Skin of body (tissue), 2 donors: ENCODE measurements around the gene KIAA1614. TPM values are rescaled to one million over a fixed set of nuclear protein-coding genes. Genes with fewer than 3 reads are reported as not detected.
A peak's percentile ranks its signal among the peaks of the same experiment; 100 is the strongest.

ENCODE experiments used
- DNase-seq: peaks from one replicate; lab custom pipeline; 2025; lab: John Stamatoyannopoulos, UW
- total RNA-seq: library from RNA; depleted of rRNA; stranded (reverse); fragments of >200 nt; gene quantifications from one replicate; pipeline ENCODE4 v1.2.3, GENCODE V29; 2014

The KIAA1614 gene, protein sequence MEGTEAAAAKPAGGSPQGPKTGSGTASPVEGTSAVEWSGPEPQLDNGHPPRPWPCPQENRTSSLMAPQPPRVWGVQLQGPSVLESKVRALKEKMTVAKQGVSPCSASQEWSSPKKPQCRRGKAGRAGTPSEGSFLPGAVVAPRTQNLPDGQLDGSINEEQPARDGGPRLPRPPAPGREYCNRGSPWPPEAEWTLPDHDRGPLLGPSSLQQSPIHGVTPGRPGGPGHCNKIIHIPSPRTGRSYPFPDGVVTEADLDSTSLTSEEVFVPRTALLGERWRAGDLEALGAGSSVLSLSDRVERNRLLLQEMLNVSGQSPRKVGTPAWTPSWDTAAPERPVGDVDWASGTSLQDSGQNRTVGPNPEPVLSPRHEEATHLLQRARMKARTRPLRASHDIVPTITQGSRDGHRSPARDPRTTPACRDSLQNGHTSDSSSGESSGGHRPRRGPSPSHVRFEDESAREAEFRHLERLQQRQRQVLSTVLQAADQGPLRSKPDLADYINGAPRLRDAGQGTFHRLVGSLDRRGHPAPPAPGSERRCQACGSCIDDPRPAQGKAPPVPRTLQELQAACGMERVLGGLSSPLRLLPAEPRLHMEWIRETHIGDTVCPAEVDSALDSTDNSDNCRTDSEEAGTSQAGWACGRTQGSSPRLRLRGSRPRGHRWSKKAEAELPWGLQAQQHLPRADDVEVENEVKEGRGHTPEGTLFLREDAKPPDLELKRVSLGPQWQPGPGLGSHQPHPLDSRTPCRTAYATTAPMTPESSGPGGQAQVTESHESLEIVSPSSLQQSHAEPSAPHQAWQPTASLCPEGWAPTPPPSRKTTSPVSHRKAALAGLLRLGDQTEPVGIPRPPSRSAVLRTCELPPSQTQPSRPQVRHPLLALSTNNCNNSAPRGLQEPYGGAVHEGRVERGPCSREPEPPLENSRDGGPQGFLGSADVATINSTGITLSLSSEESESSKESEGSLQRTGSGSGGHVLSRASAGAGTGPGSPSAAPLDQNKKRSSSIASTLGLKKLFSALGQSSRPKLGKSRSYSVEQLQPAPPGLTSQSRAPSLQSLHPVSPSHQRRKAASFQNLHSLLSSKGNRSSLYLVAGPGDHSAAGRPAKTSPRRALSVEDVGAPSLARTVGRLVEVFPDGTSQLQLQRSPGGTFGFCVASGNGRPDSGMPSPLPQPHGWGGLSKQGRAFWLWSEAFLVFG
- 4.5 TPM for total RNA-seq

DNA sequence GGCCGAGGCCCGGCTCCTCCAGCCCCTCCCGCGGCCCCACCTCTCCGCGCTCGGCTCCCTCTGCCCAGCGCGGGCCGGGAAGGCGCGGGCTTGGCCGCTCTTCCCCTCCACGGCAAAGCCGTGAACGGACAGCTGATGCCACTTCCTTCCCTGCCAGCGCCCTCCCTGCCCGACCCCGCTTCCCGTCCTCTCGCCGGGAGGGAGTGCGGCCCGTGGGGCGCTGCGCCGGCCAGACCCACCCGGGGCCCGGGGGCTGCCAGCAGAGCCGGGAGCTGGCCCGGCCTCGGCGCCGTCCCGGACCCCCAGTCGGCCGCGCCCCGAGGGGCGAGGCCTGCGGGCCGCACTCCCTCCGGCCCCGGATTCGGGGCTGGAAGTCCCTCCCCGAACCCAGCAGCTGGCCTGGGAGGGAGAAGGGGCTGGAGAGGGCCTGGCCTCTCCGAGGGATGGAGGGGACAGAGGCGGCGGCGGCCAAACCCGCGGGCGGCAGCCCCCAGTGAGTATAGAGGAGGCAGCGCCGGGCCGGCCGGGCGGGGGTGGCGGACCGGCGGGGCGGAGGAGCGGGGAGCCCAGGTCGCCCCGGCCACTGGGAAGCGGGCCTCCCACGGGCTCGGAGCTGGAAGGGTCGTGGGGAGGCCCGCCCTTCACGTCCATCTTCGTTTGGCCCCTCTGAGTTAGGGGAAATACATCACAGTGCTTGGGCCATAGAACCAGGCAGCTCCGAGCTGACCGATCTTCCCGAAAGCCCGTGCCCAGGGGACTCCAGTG is at the start of gene KIAA1614:
Gene KIAA1614, plus strand, starts transcription at position 97 of the 765 bp plus-strand sequence. Its CDS starts 347 bp downstream, at position 444.
- DNase-seq: peak; percentile 56

DNA sequence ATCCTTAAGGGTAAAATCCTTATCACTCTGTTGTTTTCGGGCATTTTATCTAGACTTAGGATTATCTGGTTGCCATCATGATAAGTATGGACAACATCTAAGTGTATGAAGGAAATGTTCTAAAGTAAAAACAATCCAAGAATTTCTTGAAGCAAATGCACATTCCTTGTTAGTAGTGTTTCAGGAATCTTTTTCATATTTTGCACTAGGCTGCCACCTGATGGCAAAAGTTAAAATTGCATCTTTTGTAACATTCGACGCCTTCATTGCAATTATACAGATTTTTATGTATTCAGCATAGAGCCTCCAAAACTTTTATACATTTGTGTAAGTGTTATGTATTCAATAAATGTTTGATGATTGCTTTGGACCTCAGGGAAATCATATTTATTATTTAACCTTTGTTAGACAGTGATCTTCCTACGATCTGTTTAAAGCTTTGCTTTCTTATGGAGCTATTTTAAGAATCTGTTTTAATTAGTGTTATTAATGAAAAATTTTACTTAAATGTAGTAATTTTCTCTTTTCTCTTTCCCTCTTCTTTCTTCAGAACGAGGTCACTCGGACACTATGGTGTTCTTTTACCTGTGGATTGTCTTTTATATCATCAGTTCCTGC is 49.4 kb upstream of the KIAA1614 start:
- peak; percentile 61 for DNase-seq

DNA sequence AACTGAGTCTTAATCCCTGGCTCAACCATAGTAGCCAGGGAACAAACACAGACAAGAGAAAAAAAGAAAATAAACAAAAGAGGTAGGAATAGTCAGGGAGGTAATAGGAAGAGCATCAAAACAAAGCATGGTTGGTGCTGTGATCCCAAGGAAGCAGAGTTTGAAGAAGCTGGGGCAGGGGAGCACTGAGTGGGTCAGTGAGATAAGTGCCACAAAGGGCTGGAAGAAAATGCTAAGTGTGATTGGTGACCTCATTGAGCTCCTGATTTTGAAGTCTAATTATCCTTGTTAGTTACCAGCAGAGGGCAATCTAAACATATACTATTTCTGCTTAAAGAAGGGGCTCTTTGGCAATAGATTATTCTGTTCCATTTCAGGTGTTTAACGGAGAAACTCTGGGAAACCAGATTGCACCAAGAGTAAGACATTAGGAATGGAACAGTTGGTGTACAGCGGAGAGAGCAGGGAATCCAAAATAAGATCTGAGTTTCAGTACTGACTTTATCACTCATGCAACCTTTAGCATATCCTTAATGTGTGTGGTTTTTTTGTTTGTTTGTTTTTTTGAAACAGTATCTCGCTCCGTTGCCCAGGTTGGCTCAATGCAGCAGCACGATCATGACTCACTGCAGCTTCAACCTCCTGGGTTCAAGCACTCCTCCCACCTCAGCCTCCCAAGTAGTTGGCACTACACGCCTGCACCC is 30.7 kb upstream of the KIAA1614 start:
- no peak for DNase-seq

DNA sequence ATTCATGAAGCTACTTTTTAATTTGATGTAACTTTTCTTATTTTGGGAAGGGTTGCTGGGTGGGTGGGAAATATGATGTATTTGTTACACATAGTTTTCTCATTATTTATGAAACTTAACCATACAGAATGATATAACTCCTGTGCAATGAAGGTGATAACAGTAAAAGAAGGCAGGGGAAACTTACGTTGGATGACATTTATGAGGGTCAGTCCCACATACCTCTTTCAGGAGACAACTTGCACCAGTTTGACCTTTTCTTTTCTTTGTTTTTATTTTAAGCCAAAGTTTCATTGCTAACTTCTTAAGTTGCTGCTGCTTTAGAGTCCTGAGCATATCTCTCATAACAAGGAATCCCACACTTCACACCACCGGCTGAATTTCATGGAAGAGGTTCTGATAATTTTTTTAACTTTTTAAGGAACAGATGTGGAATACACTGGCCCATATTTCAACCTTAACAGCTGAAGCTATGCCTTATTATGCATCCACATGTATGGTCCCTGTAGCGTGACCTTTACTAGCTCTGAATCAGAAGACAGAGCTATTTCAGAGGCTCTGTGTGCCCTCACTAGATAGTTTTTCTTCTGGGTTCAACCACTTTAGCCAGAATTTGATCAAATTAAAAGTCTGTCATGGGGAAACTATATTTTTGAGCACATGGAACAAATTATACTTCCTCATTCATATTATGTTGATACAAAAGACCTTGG is 28.0 kb upstream of the KIAA1614 start:
- DNase-seq: no peak

DNA sequence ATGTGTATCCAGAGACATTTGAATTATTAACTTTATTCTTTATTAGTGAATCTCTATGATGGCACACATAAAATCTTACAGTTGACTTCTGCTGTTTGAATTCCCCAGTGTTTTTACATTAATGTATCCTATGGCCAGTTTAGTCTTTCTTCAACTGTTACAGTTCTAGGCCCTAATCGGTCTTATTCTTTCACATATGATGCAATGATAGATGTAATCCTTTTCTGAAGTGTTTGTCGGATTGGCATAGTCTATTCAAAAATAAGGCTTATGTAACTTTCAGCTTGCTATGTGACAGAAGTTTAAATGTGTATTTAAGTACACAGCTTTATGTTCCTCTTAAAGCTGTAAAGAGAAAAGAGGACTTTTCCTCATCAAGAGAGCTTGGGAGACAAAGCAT is 26.4 kb upstream of the KIAA1614 start:
- DNase-seq: no peak

DNA sequence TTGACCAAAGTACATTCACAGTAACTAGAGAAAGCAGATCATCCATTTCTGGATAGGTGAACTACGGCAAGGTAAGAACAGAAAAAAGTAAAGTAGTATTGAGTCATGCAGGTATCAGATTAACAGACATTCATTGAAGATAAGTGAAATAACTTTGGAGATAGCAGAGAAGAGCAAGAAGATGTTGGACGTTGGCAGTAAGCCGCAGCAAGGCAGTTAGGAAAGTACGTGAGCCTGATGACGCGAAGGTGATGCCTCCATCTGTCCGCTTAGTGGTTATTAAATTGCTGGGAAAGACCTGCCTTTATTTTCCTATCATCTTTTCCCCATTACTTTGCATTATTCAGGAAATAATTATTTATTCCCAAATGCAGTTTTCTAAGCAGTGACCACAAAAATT is 24.9 kb upstream of the KIAA1614 start:
- DNase-seq: no peak

DNA sequence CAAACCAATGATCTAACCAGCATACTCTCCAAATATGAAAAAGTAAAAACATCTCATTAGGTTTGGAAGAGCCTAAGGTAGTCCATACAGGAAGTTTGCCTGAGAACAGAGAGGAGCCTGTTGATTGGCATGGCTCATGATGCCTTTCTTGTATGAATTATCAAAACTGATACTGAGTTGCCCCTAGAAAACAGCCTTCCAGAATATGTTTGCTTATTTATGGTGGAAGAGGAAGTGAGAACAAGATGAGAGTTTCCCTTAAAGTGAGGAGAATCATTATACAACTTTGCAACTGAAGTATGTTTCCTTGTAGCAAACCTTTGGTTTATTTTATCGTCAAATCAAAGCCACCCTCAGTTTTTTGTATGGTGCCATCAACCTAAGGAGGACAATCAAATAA is 23.8 kb upstream of the KIAA1614 start:
- no peak for DNase-seq

DNA sequence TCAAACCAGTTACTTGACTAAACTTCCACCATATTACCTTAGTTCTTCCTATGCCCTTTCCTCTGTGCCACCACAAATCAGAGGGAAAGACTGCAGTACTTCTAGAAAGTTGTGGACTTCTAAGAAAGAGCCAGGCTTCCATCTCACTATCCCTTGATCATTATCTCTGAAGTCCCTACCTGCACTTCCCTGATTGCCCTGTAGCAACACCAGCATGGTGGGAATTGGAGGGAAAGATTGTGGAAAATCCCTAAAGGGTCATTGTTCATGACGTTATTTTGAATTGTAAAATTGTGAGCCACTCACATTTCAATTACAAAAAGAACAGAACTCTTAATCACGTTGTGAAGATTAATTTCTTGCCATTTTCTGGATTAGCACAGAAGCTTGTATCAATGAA is 23.4 kb upstream of the KIAA1614 start:
- DNase-seq: no peak

DNA sequence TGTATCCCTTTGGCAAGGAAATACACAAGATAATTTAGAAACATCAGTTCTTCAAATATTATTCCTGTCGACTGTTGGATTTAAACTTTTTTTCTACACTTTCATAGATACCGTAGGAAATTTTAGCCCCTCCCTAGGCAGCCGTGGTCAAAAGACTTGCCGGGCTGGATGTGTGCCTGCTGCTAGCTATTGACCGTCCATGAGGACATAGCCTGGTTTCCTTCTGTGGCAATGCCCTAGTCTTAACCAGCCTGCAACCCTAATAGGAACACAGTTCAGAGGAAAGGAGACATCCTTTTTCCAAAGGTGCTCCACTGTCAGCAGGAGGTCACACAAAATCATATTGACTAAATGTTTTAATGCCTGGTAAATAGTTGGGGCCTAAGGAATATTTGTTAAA is 20.4 kb upstream of the KIAA1614 start:
- DNase-seq: no peak

DNA sequence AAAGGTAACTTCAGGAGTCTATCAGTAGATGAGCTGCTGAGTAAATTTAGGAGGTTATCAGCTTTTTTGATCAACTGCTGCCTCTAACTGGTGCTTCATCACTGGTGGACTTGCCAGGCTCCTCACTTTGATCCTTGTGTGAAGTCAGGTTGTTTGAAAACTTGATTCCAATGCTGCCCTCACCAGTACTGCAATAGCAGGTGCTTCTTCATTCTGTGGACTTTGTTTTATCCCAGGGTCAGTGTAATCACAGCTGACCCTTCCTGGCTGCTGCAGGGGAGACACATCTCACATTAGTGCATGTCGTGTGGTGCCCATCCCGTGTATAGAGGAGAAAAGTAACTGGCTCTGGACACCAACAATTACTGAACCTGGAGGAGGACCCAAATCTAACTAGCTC is 20.0 kb upstream of the KIAA1614 start:
- DNase-seq: no peak

DNA sequence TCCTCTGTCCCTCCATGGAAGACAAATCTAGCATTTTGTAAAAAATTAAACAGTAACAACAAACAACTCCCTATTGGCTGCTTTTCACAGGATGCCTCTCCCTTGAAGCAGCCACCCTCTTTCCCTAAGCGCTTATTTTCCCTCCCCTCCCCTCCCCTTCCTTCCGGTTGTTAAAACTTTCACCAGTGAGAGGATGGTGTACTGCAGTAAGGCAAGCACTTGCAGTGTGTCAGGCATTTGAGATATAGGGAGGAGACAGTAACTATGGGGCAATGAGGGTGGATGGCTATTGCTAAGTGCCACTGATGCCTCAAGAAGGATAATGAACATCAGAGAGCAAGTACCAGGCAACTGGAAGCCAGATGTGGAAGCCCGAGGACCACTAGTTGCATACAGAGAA is 19.1 kb upstream of the KIAA1614 start:
- DNase-seq: peak; percentile 11

DNA sequence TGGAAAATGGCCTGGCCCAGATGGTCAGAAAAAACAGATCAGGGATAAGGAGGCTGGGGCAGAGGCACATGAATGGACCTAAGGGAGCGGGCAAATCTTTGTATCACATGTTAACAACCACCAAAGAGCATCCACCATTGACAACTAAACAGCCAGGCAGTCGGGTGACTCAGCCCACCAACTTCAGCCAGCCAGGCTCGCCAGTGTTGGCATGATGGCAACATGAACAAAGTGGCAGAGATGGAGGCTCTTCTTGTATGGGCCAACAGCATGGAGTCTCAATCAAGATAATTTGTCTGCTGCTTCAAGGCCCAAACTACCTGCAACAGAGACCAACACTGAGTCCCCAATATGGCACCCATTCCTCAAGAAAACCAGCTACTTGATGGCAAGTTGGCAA is 16.5 kb upstream of the KIAA1614 start:
- no peak for DNase-seq

DNA sequence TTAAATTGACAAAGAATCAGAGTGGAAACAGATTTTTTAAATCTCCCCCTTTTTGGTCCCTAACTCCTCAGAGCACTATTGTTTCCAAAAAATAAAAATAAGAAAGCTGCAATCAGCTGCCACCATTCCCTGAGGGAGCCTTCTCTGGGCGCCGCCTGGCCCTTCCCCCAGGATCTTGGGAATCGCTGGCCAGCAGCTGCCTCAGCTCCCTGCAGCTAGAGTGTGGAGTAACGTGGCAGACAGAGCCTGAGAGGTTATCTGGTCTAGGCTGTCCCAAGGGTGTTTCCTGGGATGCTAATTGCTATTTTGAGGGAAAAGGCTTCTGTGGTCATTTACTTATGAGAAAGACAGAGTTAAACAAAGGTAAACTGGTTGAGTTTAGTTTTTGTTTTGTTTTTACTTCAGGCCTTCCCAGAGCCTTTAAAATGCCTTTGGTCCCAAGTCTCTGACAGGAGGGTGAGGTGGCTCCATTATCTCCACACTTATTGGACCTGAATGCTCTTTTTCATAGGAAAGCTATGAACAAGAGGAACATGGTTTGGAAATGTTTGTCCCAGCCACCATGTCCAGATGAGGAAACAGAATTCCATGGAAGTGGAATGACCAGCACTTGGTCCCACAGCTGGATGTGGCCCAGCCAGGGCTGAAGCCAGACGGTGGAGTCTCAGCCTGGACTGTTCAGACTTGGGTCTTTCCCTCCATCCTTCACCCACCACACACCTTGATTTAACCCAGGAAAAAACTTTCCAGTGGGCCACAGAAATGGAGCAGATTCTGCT is 14.1 kb upstream of the KIAA1614 start:
- no peak for DNase-seq

DNA sequence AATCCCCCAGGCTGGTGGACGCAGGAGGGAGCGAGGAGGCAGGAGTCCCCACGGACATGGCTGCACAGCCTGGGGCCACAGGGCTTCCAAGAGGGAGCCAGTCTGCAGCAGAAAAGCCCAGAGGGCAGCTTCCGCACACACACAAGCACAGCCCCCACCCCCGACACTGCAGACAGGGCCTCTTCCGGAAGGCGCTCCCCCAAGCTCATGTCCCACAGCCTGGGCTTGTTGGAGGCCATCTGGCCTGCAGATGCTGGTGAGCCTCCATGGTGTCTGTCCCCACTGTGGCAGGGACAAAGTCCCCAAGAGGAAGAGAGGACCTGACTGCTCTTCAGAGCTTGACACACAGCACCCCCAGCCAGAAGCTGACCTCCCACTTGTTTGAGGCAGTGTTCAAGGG is 13.4 kb upstream of the KIAA1614 start:
- DNase-seq: peak; percentile 67

DNA sequence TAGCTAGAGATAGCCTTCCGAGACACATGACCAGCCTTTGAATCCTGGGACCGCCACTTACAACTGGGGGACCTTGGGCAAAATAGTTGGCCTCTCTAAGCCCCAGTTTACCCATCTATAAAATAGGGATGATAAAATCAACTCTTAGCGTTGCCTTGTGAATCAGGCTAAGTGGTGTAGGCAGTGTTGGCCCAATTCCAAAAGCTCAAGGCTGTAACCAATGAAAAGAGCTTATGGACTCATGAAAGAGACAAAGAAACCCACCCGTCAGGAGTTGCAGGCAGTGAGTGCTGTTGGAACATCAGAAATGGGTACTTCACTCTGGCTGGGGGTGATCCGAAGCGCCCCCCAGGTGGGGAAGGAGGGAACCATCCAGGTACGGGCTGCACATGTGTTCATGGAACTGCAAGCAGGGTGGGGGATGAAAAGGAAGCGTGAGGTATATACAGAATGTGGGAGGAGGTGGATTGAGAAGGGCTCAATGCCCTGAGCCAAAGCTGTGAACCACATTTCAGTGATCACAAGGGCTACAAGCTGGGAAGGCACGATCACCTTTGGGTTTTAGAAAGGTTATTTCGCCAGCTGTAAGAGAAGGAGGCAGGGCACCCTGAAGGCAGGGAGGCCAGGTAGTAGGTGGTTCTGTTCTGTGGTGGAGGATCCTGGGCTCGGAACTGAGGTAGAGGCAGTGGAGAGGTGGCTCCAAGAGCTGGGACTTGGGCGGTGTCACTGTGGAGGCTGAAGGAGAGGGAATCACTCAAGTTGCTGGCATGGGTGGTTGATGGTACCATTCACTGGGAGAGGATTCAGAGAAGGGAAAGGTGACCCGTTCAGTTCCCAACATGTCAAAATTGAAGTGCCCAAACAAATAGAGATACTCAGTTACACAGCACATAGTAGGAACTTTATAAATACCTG is 11.4 kb upstream of the KIAA1614 start:
- DNase-seq: no peak

DNA sequence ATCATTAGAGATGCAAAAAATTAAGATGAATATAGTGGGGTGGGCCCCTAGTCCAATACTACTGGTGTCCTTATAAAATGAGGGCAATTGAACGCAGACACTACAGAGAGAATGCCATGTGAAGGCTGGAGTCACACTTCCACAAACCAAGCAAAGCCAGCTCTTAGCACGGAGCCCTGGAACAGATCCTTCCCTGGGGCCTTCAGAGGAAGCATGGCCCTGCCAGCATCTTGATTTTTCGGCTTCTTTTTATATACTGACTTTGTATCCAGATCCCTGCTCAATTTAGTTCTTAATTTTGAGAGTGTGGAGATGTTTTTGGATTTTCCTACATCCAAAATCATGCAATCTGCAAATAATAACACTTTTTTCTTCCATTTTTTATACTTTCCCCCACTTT is 10.2 kb upstream of the KIAA1614 start:
- peak; percentile 11 for DNase-seq

DNA sequence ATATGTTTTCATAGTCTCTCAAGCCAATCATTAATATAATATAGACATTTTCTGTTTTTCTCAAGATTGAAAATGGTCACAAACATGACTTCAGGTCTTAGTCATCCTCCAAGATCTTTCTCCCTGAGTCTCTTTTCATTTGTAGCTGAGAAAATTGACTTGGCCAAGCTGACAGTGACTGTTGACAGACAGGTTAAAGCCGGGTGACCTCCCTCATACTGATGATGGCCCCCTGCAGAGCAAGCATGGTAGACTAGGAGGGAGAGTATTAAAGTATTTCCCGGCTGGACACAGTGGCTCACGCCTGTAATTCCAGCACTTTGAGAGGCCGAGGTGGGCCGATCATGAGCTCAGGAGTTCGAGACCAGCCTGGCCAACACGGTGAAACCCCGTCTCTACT is 6.8 kb upstream of the KIAA1614 start:
- no peak for DNase-seq

DNA sequence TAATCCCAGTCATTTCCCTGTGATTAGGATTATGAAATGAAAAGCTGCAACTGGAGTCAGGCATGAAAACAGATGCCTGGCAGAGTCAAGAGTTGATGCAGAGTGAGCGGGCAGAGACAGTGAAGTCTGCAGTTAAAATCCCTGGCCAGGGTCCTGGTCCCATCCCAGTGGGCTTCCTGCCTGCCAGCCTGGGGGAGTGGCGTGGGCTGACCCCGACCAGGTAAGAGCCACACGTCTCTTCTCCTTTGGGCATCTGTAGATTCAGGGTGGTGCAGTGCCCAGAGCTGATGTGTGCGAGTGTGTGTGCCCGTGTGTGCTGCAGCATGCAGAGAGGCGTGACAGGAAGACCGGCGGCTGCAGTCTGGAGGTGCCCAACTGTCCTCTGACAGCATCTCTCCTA is 6.2 kb upstream of the KIAA1614 start:
- DNase-seq: no peak
